ENCODE data around the gene IL17RB.

Gene IL17RB

DNA sequence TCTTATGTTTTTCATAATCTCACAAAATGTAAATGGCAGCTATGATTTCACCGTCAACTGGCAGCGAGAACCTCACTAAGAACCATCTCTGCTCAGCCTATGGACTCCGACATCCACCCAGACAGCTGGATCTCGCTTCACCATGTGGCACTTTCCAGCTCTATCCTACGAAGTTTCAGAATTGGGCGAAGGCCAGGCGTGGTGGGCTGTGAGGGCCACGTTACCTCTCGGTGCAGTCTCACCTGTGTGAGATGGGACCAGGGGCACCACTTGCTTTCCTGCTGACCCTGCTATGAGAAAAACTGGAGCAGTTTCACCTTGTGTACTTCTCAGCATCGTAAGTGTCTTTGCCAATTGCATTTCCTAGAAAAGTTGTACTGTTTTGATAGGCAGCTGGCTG, 32.5 kb upstream of the IL17RB start:
- TF ChIP-seq TAF1 (IDR thresholded peaks at IDR 0.05; ENCODE audit: borderline replicate concordance, low read depth, low read length): no peak
- no peak for TF ChIP-seq POLR2AphosphoS5 (IDR thresholded peaks at IDR 0.05; ENCODE audit: low read depth, low read length)
- TF ChIP-seq POLR2A (IDR thresholded peaks at IDR 0.05; ENCODE audit: low read depth, low read length): no peak
- no peak for FAIRE-seq
- DNase-seq (ENCODE audit: insufficient read length): no peak

DNA sequence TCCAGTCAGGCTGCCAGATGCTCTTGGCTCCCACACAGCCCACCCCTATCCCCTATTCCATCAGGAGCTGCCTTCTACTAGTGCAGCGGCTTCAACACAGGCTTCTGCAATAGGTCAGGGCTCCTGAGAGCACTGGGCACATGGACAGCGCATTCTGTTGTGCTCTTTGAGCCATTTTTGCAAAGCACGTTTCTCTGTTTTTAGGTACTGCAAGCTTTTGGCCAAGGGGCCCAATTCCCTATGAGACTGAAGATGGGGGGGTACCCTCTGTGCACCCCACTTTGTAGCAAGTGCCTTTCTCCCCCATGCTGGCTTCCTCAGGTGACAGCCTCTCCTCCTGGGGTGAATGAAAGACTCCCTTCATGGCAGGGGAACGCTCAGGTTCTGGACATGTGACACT, 31.3 kb upstream of the IL17RB start:
- DNase-seq (ENCODE audit: insufficient read length) (no peak), FAIRE-seq (no peak)
- TF ChIP-seq TAF1 (IDR thresholded peaks at IDR 0.05; ENCODE audit: borderline replicate concordance, low read depth, low read length) (no peak), POLR2A (IDR thresholded peaks at IDR 0.05; ENCODE audit: low read depth, low read length) (no peak), POLR2AphosphoS5 (IDR thresholded peaks at IDR 0.05; ENCODE audit: low read depth, low read length) (no peak)

DNA sequence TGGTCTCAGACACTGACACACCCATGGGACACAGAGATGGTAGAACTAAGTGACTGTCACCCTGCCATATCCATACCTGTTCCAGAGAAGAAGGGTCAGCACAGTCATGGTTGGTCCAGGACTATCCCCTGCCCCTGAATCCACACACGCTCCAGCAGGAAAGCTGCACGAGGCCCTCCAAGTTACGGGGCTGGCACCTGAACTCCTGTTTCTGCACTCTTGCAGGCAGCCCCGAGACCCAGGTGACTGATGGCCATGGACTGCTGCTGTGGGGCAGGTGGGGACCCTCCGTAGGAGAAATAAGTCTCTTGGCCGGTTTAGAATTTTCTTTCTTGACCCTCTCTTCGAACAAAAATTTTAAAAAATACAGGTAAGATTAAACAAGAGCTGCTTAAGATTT, 30.7 kb upstream of the IL17RB start:
- DNase-seq (ENCODE audit: insufficient read length) (no peak), FAIRE-seq (no peak)
- TF ChIP-seq POLR2A (IDR thresholded peaks at IDR 0.05; ENCODE audit: low read depth, low read length) (no peak), TAF1 (IDR thresholded peaks at IDR 0.05; ENCODE audit: borderline replicate concordance, low read depth, low read length) (no peak), POLR2AphosphoS5 (IDR thresholded peaks at IDR 0.05; ENCODE audit: low read depth, low read length) (no peak)

DNA sequence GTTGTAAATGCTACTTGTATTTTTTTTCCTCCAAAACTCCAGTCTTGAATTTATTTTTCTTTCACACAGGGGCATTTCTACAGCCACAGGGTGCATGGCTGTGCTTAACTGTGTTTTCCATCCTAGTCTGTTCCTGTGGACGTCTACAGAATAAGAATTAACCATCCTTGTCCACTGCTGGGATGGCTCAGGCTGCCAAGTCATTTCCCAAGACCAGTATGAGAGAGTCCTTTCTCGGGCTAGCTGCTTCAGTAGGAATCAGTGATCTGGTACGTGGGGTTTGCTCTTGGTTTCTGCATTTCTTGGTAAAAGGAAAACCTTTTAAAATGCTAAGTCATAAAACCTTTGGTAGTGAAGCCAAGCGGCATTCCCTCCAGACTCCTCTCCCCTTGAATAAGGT, 29.9 kb upstream of the IL17RB start:
- DNase-seq (ENCODE audit: insufficient read length) (no peak), FAIRE-seq (no peak)
- no peak for TF ChIP-seq POLR2A (IDR thresholded peaks at IDR 0.05; ENCODE audit: low read depth, low read length)
- no peak for TF ChIP-seq POLR2AphosphoS5 (IDR thresholded peaks at IDR 0.05; ENCODE audit: low read depth, low read length)
- TF ChIP-seq TAF1 (IDR thresholded peaks at IDR 0.05; ENCODE audit: borderline replicate concordance, low read depth, low read length): no peak

DNA sequence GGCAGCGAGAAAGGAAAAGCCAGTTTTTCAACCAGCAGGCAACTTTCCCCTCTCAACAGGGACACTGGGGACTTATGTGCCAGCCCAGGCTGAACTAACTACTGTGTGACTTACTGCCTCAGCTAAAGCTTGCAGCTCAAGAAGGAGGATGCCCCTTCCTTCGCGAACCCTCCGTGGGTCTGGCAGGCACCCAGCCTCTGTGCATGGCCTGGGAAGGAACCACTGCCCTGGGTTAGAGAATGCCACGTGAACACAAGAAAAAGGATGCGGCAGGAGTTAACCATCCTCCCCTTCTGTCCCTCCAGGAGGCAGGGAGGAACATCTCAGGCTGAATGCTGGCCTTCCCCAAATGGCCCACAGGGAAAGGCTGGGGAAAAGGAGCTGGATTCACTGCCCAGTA, 29.2 kb upstream of the IL17RB start:
- DNase-seq (ENCODE audit: insufficient read length): no peak
- no peak for FAIRE-seq
- TF ChIP-seq TAF1 (IDR thresholded peaks at IDR 0.05; ENCODE audit: borderline replicate concordance, low read depth, low read length) (no peak), POLR2A (IDR thresholded peaks at IDR 0.05; ENCODE audit: low read depth, low read length) (no peak), POLR2AphosphoS5 (IDR thresholded peaks at IDR 0.05; ENCODE audit: low read depth, low read length) (no peak)

DNA sequence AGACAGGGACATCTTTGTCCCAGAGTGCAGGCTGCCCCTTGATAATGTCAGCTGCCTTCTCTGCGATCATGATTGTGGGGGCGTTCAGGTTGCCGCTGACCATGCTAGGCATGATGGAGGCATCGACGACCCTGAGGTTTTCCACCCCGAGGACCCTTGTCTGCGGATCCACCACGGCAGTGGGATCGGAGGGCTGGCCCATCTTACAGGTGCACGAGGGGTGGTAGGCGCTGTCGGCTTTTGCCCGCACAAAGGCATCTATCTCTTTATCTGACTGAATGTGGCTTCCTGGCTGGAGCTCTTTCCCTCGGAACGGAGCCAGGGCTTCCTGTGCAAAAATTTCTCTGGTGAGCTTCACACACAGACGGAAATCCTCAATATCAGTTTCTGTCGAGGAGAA, 28.6 kb upstream of the IL17RB start:
- FAIRE-seq (no peak), DNase-seq (ENCODE audit: insufficient read length) (no peak)
- TF ChIP-seq POLR2AphosphoS5 (IDR thresholded peaks at IDR 0.05; ENCODE audit: low read depth, low read length) (no peak), POLR2A (IDR thresholded peaks at IDR 0.05; ENCODE audit: low read depth, low read length) (no peak), TAF1 (IDR thresholded peaks at IDR 0.05; ENCODE audit: borderline replicate concordance, low read depth, low read length) (no peak)

DNA sequence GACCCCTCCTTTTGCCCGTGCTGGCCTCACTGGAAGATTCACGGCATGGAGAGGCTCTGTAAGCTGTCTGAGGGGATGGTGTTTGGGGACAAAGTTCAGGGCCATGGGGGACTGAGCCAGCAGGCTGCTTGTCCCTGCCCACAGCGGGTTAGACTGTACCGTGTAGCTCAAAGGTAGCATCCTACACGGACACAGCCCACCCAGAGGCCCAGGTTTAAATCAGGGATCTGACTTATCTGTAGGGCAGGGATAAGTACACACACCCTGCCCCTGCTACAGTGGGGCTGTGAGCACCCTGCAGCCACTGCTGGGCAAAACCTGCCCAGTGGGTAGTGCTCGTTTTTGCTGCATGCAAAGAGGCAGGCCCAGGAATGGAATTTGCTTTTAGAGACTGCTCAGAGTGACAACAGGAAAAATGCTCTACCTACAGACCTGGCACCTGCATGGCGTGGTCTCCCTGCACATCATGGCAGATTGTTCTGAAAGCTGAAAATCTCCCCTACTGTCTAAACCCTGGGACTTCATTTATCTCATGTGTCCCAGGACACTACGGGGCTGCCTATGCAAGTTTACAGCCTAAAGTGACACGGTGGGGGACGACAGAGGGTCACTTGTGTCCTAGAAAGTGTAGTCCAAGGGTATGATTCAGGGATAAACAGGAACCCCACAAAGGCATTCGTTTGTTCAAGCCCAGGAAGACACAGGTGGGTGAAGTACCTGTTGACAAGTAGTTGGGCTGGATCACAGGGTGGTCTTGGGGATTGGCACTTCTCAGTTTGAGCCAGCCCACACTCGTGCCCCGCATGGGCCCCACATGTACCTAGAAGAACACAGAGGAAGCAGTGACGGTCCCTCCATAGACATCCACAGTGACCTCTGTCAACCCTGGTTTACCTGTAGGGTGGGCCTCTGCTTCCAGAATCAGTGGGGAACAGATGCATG, 27.9 kb upstream of the IL17RB start:
- DNase-seq (ENCODE audit: insufficient read length): no peak
- no peak for TF ChIP-seq TAF1 (IDR thresholded peaks at IDR 0.05; ENCODE audit: borderline replicate concordance, low read depth, low read length)
- TF ChIP-seq POLR2AphosphoS5 (IDR thresholded peaks at IDR 0.05; ENCODE audit: low read depth, low read length): no peak
- TF ChIP-seq POLR2A (IDR thresholded peaks at IDR 0.05; ENCODE audit: low read depth, low read length): no peak
- no peak for FAIRE-seq

DNA sequence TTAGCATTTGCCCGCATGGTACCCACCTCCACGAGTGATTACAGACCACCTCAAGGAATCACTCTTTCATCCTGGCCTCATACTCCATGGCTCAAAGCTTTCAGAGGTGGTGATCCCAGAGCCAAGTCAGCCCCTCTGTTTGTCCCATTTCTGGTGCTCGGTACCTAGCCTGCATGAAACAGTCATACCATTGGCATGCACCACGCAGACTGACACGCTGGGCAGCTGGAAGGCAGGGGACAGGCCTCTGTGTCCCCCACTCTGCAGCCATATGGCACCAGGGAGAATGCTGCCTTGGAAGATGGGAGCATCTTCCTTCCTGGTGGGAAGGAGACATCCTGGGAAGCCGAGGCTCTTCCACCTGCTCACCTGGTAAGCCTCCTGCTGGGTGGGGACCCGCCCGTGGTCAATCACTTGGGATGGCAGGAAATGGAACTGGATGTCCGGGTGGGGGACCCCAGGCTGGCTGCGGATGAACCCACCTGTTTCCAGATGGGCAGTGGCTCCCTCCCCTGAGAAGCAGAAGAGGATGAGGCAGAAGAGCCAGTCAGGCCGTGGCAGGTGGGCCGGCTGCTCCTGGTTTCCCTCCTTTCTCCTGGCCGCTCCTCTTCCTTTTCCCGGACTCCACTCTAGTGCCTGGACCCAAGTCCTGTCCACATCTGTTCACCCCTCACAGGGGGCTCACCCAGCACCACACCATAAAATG, 27.1 kb upstream of the IL17RB start:
- no peak for TF ChIP-seq POLR2AphosphoS5 (IDR thresholded peaks at IDR 0.05; ENCODE audit: low read depth, low read length)
- no peak for FAIRE-seq
- no peak for DNase-seq (ENCODE audit: insufficient read length)

DNA sequence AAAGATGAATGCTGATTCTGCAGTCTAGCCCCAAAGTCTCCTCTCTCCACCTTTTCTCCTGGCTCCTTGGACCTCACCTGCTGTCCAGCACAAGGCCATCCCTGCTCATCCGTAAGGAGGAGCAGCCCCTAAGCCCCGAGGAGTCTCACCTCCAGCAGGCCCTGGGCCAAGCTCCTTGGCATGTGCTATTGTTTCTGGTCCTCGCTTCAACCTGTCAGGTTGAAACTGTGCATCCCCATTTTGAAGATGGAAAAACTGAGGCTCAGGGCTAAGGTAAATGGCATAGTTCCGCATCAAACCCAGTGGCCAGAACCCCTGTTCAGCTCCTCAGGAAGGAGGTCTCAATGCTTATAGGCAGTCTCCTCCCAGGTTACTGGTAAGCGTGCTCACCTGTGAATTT, 26.3 kb upstream of the IL17RB start:
- DNase-seq (ENCODE audit: insufficient read length) (no peak), FAIRE-seq (no peak)
- TF ChIP-seq TAF1 (IDR thresholded peaks at IDR 0.05; ENCODE audit: borderline replicate concordance, low read depth, low read length) (no peak), POLR2AphosphoS5 (IDR thresholded peaks at IDR 0.05; ENCODE audit: low read depth, low read length) (no peak), POLR2A (IDR thresholded peaks at IDR 0.05; ENCODE audit: low read depth, low read length) (no peak)

DNA sequence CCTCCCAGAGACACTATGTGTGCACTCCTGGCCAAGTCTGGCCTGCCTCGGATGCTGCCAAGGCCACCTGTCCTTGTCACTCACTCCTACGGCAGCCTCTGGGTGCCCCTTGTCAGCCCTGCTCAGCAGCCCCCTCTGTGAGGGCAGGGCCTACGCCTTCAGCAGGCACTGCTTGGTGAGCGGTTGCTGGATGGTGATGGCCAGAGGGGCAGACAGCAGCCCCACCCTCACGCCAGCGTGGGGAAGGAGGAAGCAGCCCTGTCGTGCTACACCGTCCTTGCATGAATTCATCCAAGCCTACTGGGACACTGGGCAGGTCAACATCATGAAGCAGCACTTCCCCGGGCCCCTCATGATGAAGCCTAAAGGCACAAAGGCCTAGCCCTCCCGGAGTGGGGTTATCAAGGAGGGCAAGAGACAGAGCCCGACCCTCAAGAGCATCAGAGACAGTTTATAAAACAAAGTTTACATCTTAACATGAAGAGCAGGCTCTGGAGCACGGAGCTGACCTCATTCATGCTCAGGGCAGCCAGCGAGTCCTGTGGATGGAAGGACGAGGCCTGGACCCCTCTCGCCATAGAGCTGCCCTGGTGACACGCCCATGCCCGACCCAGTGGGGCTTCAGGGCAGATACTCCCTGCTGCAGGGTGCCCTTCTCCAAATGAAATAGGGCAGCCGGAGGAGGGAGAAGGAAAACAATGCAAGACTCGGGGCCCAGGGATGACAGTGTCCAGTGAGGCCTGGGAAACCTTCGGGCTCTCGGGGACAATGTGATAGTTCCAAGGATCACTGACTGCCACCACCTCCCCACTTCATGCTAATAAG, 25.4 kb upstream of the IL17RB start:
- no peak for DNase-seq (ENCODE audit: insufficient read length)
- TF ChIP-seq POLR2AphosphoS5 (IDR thresholded peaks at IDR 0.05; ENCODE audit: low read depth, low read length) (no peak), TAF1 (IDR thresholded peaks at IDR 0.05; ENCODE audit: borderline replicate concordance, low read depth, low read length) (no peak), POLR2A (IDR thresholded peaks at IDR 0.05; ENCODE audit: low read depth, low read length) (no peak)
- FAIRE-seq: no peak

DNA sequence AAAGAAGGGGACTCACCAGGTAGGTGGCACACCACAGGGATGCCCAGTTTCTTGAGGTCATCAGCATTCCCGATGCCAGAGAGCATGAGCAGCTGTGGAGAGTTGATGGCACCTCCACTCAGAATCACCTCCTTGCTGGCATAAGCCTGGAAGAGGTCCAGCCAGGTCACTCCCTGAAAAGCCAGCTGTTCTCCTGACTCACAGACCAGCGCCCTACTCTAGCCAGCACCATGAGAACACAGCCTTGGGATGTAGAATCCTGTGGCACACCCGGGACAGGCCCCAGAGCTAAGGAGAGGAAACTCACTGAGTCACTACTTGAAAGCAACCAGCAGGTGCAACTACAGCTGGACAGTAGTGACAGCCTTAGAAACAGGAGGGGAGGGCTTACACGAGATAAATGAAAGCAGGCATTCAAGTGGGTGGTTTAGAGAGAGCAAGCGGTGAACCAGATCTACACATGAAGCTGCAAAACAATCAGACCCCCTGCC, 24.7 kb upstream of the IL17RB start:
- TF ChIP-seq POLR2AphosphoS5 (IDR thresholded peaks at IDR 0.05; ENCODE audit: low read depth, low read length) (no peak), POLR2A (IDR thresholded peaks at IDR 0.05; ENCODE audit: low read depth, low read length) (no peak), TAF1 (IDR thresholded peaks at IDR 0.05; ENCODE audit: borderline replicate concordance, low read depth, low read length) (no peak)
- no peak for DNase-seq (ENCODE audit: insufficient read length)
- FAIRE-seq: no peak
